Neural progenitor cell (in vitro differentiated cells): ENCODE measurements around the gene PARP3. TPM values are rescaled to one million over a fixed set of nuclear protein-coding genes. Genes with fewer than 3 reads are reported as not detected.

ENCODE experiments used
- DNase-seq: peaks from one replicate; pipeline ENCODE4 v3.0.0-alpha.2; 2016; ENCODE audit warnings: low spot score
- H2AFZ ChIP-seq: fragments of 200-600 bp; sonication (generic); replicated peaks from 2 replicates; pipeline ENCODE4 v1.6.1; 2016; ENCODE audit warnings: antibody characterized with exemption
- H3F3A ChIP-seq: fragments of 200-600 bp; sonication (generic); 2 replicates; pipeline ENCODE4 v1.6.1; 2016; ENCODE audit warnings: antibody characterized with exemption, low read depth
- H3K27ac ChIP-seq: fragments of 200-600 bp; sonication (generic); 2 replicates; pipeline ENCODE4 v1.5.1; 2016; ENCODE audit warnings: mild to moderate bottlenecking
- H3K27me3 ChIP-seq: fragments of 200-600 bp; sonication (generic); 2 replicates; pipeline ENCODE4 v1.6.1; 2016; ENCODE audit warnings: mild to moderate bottlenecking, moderate library complexity
- H3K36me3 ChIP-seq: fragments of 200-600 bp; sonication (generic); 2 replicates; pipeline ENCODE4 v1.5.1; 2016
- H3K4me1 ChIP-seq: fragments of 200-600 bp; sonication (generic); 2 replicates; pipeline ENCODE4 v1.6.1; 2016; ENCODE audit warnings: mixed run types
- H3K4me2 ChIP-seq: fragments of 200-600 bp; sonication (generic); 2 replicates; pipeline ENCODE4 v1.6.1; 2016
- H3K4me3 ChIP-seq: fragments of 200-600 bp; sonication (generic); 2 replicates; pipeline ENCODE4 v1.5.1; 2016
- H3K79me2 ChIP-seq: fragments of 200-600 bp; sonication (generic); 2 replicates; pipeline ENCODE4 v1.6.1; 2016; ENCODE audit warnings: low read depth
- H3K9ac ChIP-seq: fragments of 200-600 bp; sonication (generic); 2 replicates; pipeline ENCODE4 v1.6.1; 2016
- H3K9me3 ChIP-seq: fragments of 200-600 bp; sonication (generic); 2 replicates; pipeline ENCODE4 v1.5.1; 2016; ENCODE audit warnings: low read depth
- H4K20me1 ChIP-seq: fragments of 200-600 bp; sonication (generic); 2 replicates; pipeline ENCODE4 v1.6.1; 2016; ENCODE audit warnings: low read depth
- H3K27ac Mint-ChIP-seq: 3 replicates; pipeline ENCODE4 v1.8.0; 2021; ENCODE audit warnings: mixed read lengths
- H3K27me3 Mint-ChIP-seq: 2 replicates; pipeline ENCODE4 v1.8.0; 2022; ENCODE audit warnings: low read depth, mild to moderate bottlenecking, inconsistent platforms, moderate library complexity, mixed read lengths; ENCODE audit not compliant: insufficient read depth
- H3K36me3 Mint-ChIP-seq: 3 replicates; pipeline ENCODE4 v1.8.0; 2021; ENCODE audit warnings: mixed read lengths
- H3K4me1 Mint-ChIP-seq: 3 replicates; pipeline ENCODE4 v1.8.0; 2021; ENCODE audit warnings: mixed read lengths
- H3K4me3 Mint-ChIP-seq: 3 replicates; pipeline ENCODE4 v1.8.0; 2021; ENCODE audit warnings: mild to moderate bottlenecking, moderate library complexity, mixed read lengths
- H3K9me3 Mint-ChIP-seq: 3 replicates; pipeline ENCODE4 v1.8.0; 2020; ENCODE audit warnings: mixed read lengths
- CTCF ChIP-seq: fragments of 200-600 bp; sonication (generic); IDR thresholded peaks from 2 replicates; pipeline ENCODE4 v1.5.1; 2017; ENCODE audit warnings: antibody characterized with exemption, mild to moderate bottlenecking
- EZH2 ChIP-seq: fragments of 200-600 bp; sonication (generic); IDR thresholded peaks from 2 replicates; pipeline ENCODE4 v1.6.1; 2017; ENCODE audit warnings: antibody characterized with exemption, mild to moderate bottlenecking, moderate library complexity
- EZH2phosphoT487 ChIP-seq: fragments of 200-600 bp; sonication (generic); IDR thresholded peaks from 2 replicates; pipeline ENCODE4 v1.6.1; 2017; ENCODE audit warnings: antibody characterized with exemption
- total RNA-seq: library from RNA; depleted of rRNA; stranded (reverse); fragments of >200 nt; gene quantifications from 2 replicates; pipeline ENCODE4 v1.2.3, GENCODE V29; 2015; ENCODE audit warnings: low replicate concordance

PARP3 gene
- total RNA-seq, 1 donor from 2014 or later = 3.9 TPM

- H3K27ac Mint-ChIP-seq = no peak overlapping the region
- peaks cover 9% of the 10 kb centered on the region for H3K27me3 Mint-ChIP-seq
- H2AFZ ChIP-seq = peak overlapping the region; percentile 69
- no peaks in the 10 kb centered on the region for H3K9me3 ChIP-seq
- H3F3A ChIP-seq = peaks cover 46% of the 10 kb centered on the region
- H3K4me1 ChIP-seq = peaks cover 26% of the 10 kb centered on the region
- DNase-seq = no peak
- peaks cover 45% of the 10 kb centered on the region for H3K4me1 Mint-ChIP-seq
- H3K27me3 ChIP-seq = peaks cover 39% of the 10 kb centered on the region
- peak overlapping the region; percentile 89 for H3K4me2 ChIP-seq
- H3K9me3 Mint-ChIP-seq = no peaks in the 10 kb centered on the region
- TF ChIP-seq EZH2phosphoT487 (no peak), EZH2 (no peak), CTCF (no peak)
- H3K9ac ChIP-seq = no peak overlapping the region
- no peaks in the 10 kb centered on the region for H3K36me3 ChIP-seq
- H3K36me3 Mint-ChIP-seq = no peaks in the 10 kb centered on the region
- no peaks in the 10 kb centered on the region for H3K79me2 ChIP-seq
- no peak overlapping the region for H3K27ac ChIP-seq
- H4K20me1 ChIP-seq = no peaks in the 10 kb centered on the region
- H3K4me3 Mint-ChIP-seq = peak overlapping the region; percentile 86
- H3K4me3 ChIP-seq = peak overlapping the region; percentile 56
These were observed 32.3 kb downstream of the PARP3 start for GRCh38 chr3:51974277-51974962.

- H3K27me3 Mint-ChIP-seq = peaks cover 8% of the 10 kb centered on the region
- Histone ChIP-seq H3F3A (peaks cover 45% of the 10 kb centered on the region), H3K4me1 (peaks cover 23% of the 10 kb centered on the region), H3K9me3 (no peaks in the 10 kb centered on the region), H3K36me3 (no peaks in the 10 kb centered on the region), H3K9ac (no peak within 1 kb of the TSS), H3K27me3 (peaks cover 39% of the 10 kb centered on the region), H3K27ac (no peak within 1 kb of the TSS), H2AFZ (peak within 1 kb of the TSS; percentile 69), H4K20me1 (no peaks in the 10 kb centered on the region), H3K79me2 (no peaks in the 10 kb centered on the region), H3K4me3 (peak within 1 kb of the TSS; percentile 56), H3K4me2 (peak within 1 kb of the TSS; percentile 89)
- H3K36me3 Mint-ChIP-seq = no peaks in the 10 kb centered on the region
- peak; percentile 88 for DNase-seq
- peak within 1 kb of the TSS; percentile 86 for H3K4me3 Mint-ChIP-seq
- no peaks in the 10 kb centered on the region for H3K9me3 Mint-ChIP-seq
- peaks cover 41% of the 10 kb centered on the region for H3K4me1 Mint-ChIP-seq
- H3K27ac Mint-ChIP-seq = peak within 1 kb of the TSS; percentile 34
- TF ChIP-seq EZH2 (peak; percentile 22), CTCF (no peak), EZH2phosphoT487 (no peak)
These were observed 33.0 kb downstream of the PARP3 start, which contains the start of gene ABHD14A for GRCh38 chr3:51974963-51975851. TSS of gene ABHD14A (plus strand) at chr3:51975064. CDS start at chr3:51975136, 72 bp downstream.

- DNase-seq = peak; percentile 88
- peaks cover 23% of the 10 kb centered on the region for H3K4me1 ChIP-seq
- Mint-ChIP-seq H3K27me3 (peaks cover 7% of the 10 kb centered on the region), H3K36me3 (peaks cover 2% of the 10 kb centered on the region), H3K9me3 (no peaks in the 10 kb centered on the region), H3K4me3 (peak overlapping the region; percentile 83), H3K4me1 (peaks cover 33% of the 10 kb centered on the region), H3K27ac (no peak overlapping the region)
- H3K79me2 ChIP-seq = no peaks in the 10 kb centered on the region
- H2AFZ ChIP-seq = no peak overlapping the region
- H3K4me3 ChIP-seq = peak overlapping the region; percentile 56
- H3K4me2 ChIP-seq = peak overlapping the region; percentile 89
- TF ChIP-seq EZH2phosphoT487 (no peak), CTCF (peak; percentile 40)
- H3K27ac ChIP-seq = no peak overlapping the region
- peaks cover 39% of the 10 kb centered on the region for H3K27me3 ChIP-seq
- H3K36me3 ChIP-seq = no peaks in the 10 kb centered on the region
- H3K9me3 ChIP-seq = no peaks in the 10 kb centered on the region
- peaks cover 41% of the 10 kb centered on the region for H3F3A ChIP-seq
- no peaks in the 10 kb centered on the region for H4K20me1 ChIP-seq
- H3K9ac ChIP-seq = no peak overlapping the region
These were observed 33.8 kb downstream of the PARP3 start for GRCh38 chr3:51975852-51976549.
